ENCODE measurements around the gene MISP.

MISP gene

GRCh38 chr19:796692-797527 lies 46.0 kb downstream of the MISP start, which contains the start of gene PTBP1:
Gene PTBP1, plus strand, starts transcription at chr19:797452. Its CDS starts 46 bp downstream, at chr19:797498.
- DNase-seq (ENCODE audit: low read depth): peak; percentile 100

GRCh38 chr19:797528-798414 lies 46.9 kb downstream of the MISP start:
- peak; percentile 90 for DNase-seq (ENCODE audit: low read depth)

GRCh38 chr19:798415-799075 lies 47.6 kb downstream of the MISP start:
- DNase-seq (ENCODE audit: low read depth): no peak

- DNase-seq (ENCODE audit: low read depth): peak; percentile 64
Measured at GRCh38 chr19:799076-799881, 48.4 kb downstream of the MISP start.

- DNase-seq (ENCODE audit: low read depth): peak; percentile 29
Measured at GRCh38 chr19:800360-801029, 49.6 kb downstream of the MISP start.

GRCh38 chr19:801030-801860 lies 50.3 kb downstream of the MISP start:
- peak; percentile 54 for DNase-seq (ENCODE audit: low read depth)

GRCh38 chr19:801861-802497 lies 51.1 kb downstream of the MISP start:
- DNase-seq (ENCODE audit: low read depth): peak; percentile 37

- DNase-seq (ENCODE audit: low read depth): no peak
Measured at GRCh38 chr19:802498-803098, 51.7 kb downstream of the MISP start.

GRCh38 chr19:803099-803561 lies 52.2 kb downstream of the MISP start:
- no peak for DNase-seq (ENCODE audit: low read depth)

GRCh38 chr19:803686-804418 lies 52.9 kb downstream of the MISP start:
- no peak for DNase-seq (ENCODE audit: low read depth)

- DNase-seq (ENCODE audit: low read depth): no peak
Measured at GRCh38 chr19:804419-805165, 53.7 kb downstream of the MISP start.

GRCh38 chr19:805166-805551 lies 54.2 kb downstream of the MISP start:
- DNase-seq (ENCODE audit: low read depth): no peak

- no peak for DNase-seq (ENCODE audit: low read depth)
Measured at GRCh38 chr19:805600-806550, 55.0 kb downstream of the MISP start.

GRCh38 chr19:806815-807421 lies 56.0 kb downstream of the MISP start:
- no peak for DNase-seq (ENCODE audit: low read depth)

GRCh38 chr19:807627-808422 lies 56.9 kb downstream of the MISP start:
- no peak for DNase-seq (ENCODE audit: low read depth)

All from EH (cell line).